GM23338 (cell line): ENCODE measurements around the gene AFM. TPM values are rescaled to one million over a fixed set of nuclear protein-coding genes. Genes with fewer than 3 reads are reported as not detected.

Experiments used
- ATAC-seq: fragments of 200-7000 bp; cut with Tn5 transposase; 3 replicates; pipeline ENCODE4 v1.9.1; 2020
- DNase-seq: peaks from one replicate; pipeline ENCODE4 v3.0.0-alpha.2; 2015; ENCODE audit warnings: low spot score
- H2AFZ ChIP-seq: fragments of 200-600 bp; sonication (generic); 2 replicates; pipeline ENCODE4 v1.8.0; 2016; ENCODE audit warnings: antibody characterized with exemption, mild to moderate bottlenecking, moderate library complexity
- H3F3A ChIP-seq: fragments of 200-600 bp; sonication (generic); replicated peaks from 2 replicates; pipeline ENCODE4 v1.8.0; 2017; ENCODE audit warnings: antibody characterized with exemption, mixed run types, low read depth
- H3K27ac ChIP-seq: fragments of 200-600 bp; sonication (generic); 2 replicates; pipeline ENCODE4 v1.6.1; 2016; ENCODE audit warnings: low read depth
- H3K27me3 ChIP-seq: fragments of 200-600 bp; sonication (generic); 2 replicates; pipeline ENCODE4 v1.8.0; 2016; ENCODE audit warnings: mild to moderate bottlenecking, mixed run types, moderate library complexity; ENCODE audit not compliant: insufficient read depth
- H3K36me3 ChIP-seq: fragments of 200-600 bp; sonication (generic); 2 replicates; pipeline ENCODE4 v1.8.0; 2016; ENCODE audit warnings: mild to moderate bottlenecking; ENCODE audit not compliant: insufficient read depth
- H3K4me1 ChIP-seq: fragments of 200-600 bp; sonication (generic); 2 replicates; pipeline ENCODE4 v1.8.0; 2016; ENCODE audit warnings: mild to moderate bottlenecking, moderate library complexity; ENCODE audit not compliant: insufficient read depth
- H3K4me2 ChIP-seq: fragments of 200-600 bp; sonication (generic); 2 replicates; pipeline ENCODE4 v1.7.1; 2017; ENCODE audit warnings: mixed run types
- H3K4me3 ChIP-seq: fragments of 200-600 bp; sonication (generic); 2 replicates; pipeline ENCODE4 v1.6.1; 2016; ENCODE audit warnings: mixed run types
- H3K79me2 ChIP-seq: fragments of 200-600 bp; sonication (generic); replicated peaks from 2 replicates; pipeline ENCODE4 v1.8.0; 2017; ENCODE audit warnings: mild to moderate bottlenecking; ENCODE audit not compliant: insufficient read depth
- H3K9me2 ChIP-seq: fragments of 200-600 bp; sonication (generic); 2 replicates; pipeline ENCODE4 v1.8.0; 2017; ENCODE audit not compliant: insufficient read depth
- H4K20me1 ChIP-seq: fragments of 200-600 bp; sonication (generic); replicated peaks from 2 replicates; pipeline ENCODE4 v1.8.0; 2017; ENCODE audit warnings: mild to moderate bottlenecking; ENCODE audit not compliant: insufficient read depth
- H3K27ac Mint-ChIP-seq: 2 replicates; pipeline ENCODE4 v1.8.0; 2020; ENCODE audit warnings: inconsistent platforms, mild to moderate bottlenecking, moderate library complexity, mixed read lengths
- H3K27me3 Mint-ChIP-seq: 3 replicates; pipeline ENCODE4 v1.8.0; 2022; ENCODE audit warnings: low read depth, mild to moderate bottlenecking, moderate library complexity, mixed read lengths, inconsistent platforms; ENCODE audit not compliant: insufficient read depth, poor library complexity
- H3K36me3 Mint-ChIP-seq: 3 replicates; pipeline ENCODE4 v1.8.0; 2021; ENCODE audit warnings: low read depth, mild to moderate bottlenecking, inconsistent platforms, moderate library complexity, mixed read lengths
- H3K4me1 Mint-ChIP-seq: 3 replicates; pipeline ENCODE4 v1.8.0; 2020; ENCODE audit warnings: mild to moderate bottlenecking, inconsistent platforms, mixed read lengths
- H3K4me3 Mint-ChIP-seq: 3 replicates; pipeline ENCODE4 v1.8.0; 2021; ENCODE audit warnings: moderate library complexity, mild to moderate bottlenecking, inconsistent platforms, mixed read lengths
- H3K9me3 Mint-ChIP-seq: 3 replicates; pipeline ENCODE4 v1.8.0; 2020; ENCODE audit warnings: moderate library complexity, mild to moderate bottlenecking, inconsistent platforms, mixed read lengths
- CREB1 ChIP-seq: fragments of 250-450 bp; sonication (Bioruptor Pico); IDR thresholded peaks from 2 replicates; pipeline ENCODE4 v1.5.0; 2020; ENCODE audit warnings: low read depth, mild to moderate bottlenecking, moderate library complexity
- ETS1 ChIP-seq: IDR thresholded peaks from 2 replicates; pipeline ENCODE4 v1.6.1; 2016; ENCODE audit warnings: antibody characterized with exemption
- EZH2 ChIP-seq: fragments of 200-600 bp; sonication (generic); IDR thresholded peaks from one replicate; pipeline ENCODE4 v1.8.0; 2017; ENCODE audit warnings: antibody characterized with exemption, mild to moderate bottlenecking, low read depth; ENCODE audit not compliant: unreplicated experiment
- EZH2phosphoT487 ChIP-seq: fragments of 200-600 bp; sonication (generic); IDR thresholded peaks from one replicate; pipeline ENCODE4 v1.8.1; 2018; ENCODE audit warnings: antibody characterized with exemption; ENCODE audit not compliant: unreplicated experiment
- JUNB ChIP-seq: IDR thresholded peaks from one replicate; pipeline ENCODE4 v1.6.1; 2016; ENCODE audit warnings: antibody characterized with exemption; ENCODE audit not compliant: unreplicated experiment
- NANOG ChIP-seq: IDR thresholded peaks from 2 replicates; pipeline ENCODE4 v1.6.1; 2016; ENCODE audit warnings: antibody characterized with exemption, borderline replicate concordance
- POLR2AphosphoS5 ChIP-seq: IDR thresholded peaks from 2 replicates; pipeline ENCODE4 v1.6.1; 2016; ENCODE audit warnings: antibody characterized with exemption, low read depth
- REST ChIP-seq: IDR thresholded peaks from one replicate; pipeline ENCODE4 v1.6.1; 2018; ENCODE audit warnings: antibody characterized with exemption; ENCODE audit not compliant: unreplicated experiment
- STAT1 ChIP-seq: IDR thresholded peaks from one replicate; pipeline ENCODE4 v1.6.1; 2016; ENCODE audit warnings: antibody characterized with exemption; ENCODE audit not compliant: unreplicated experiment
- ZNF114 ChIP-seq: fragments of 250-450 bp; sonication (Bioruptor Pico); IDR thresholded peaks from 2 replicates; pipeline ENCODE4 v1.5.0; 2020; ENCODE audit warnings: mild to moderate bottlenecking, moderate library complexity
- ZNF331 ChIP-seq: fragments of 250-450 bp; sonication (Bioruptor Pico); IDR thresholded peaks from 2 replicates; pipeline ENCODE4 v1.5.0; 2020; ENCODE audit warnings: low read depth, mild to moderate bottlenecking, moderate library complexity
- polyA plus RNA-seq: library from polyadenylated mRNA; unstranded; fragments of >200 nt; fragmentation: Nextera tagmentation; extraction: Ambion mirVana; gene quantifications from 2 replicates; pipeline ENCODE4 v1.2.1, GENCODE V29; 2016
- total RNA-seq: library from RNA; depleted of rRNA; stranded (reverse); fragments of >200 nt; shearing (Covaris generic); gene quantifications from 2 replicates; pipeline ENCODE4 v1.2.3, GENCODE V29; 2014
- TF ChIP-seq, protein P1 (sequence below): fragments of 250-450 bp; sonication (Bioruptor Pico); IDR thresholded peaks from 2 replicates; pipeline ENCODE4 v1.5.0; 2020; ENCODE audit warnings: mild to moderate bottlenecking, moderate library complexity
- TF ChIP-seq, protein P2 (sequence below), 2 experiments: fragments of 200-600 bp in 1 of 2; sonication (generic) in 1 of 2; conservative IDR thresholded peaks; 2 replicates each; pipeline versions ENCODE4 v1.5.1 to v1.6.1; 2016 to 2017; ENCODE audit warnings: antibody characterized with exemption in 2 of 2, low read depth in 2 of 2, mild to moderate bottlenecking in 2 of 2, moderate library complexity in 1 of 2

Gene AFM
- total and polyA plus RNA-seq, 2 experiments from 2014 or later: not detected

DNA sequence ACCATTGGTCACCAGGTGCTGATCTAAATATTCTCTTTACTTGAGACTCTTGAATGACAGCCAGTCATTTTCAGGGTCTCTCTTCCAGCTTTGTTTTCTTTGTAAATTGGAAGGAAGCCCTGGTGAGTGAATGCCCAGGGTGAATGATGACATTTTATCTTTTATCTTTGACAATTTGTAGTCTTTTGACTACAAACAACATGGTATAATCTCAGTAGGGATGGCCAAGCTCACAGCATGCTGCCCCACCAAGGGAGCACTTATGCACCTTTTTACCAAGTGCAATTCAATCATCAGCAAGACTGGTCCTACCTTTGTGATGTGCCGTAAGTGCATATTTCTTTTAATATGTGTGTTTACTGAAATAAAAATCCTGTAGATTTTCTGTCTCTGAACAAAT lies 5.7 kb downstream of the AFM start:
- DNase-seq (no peak), ATAC-seq (no peak)
- Histone ChIP-seq H2AFZ (peak overlapping the region; percentile 9; the same call in 1 of the 2 replicates), H3K79me2 (no peaks in the 10 kb centered on the region), H3K27ac (no peak overlapping the region), H4K20me1 (no peaks in the 10 kb centered on the region), H3K36me3 (no peaks in the 10 kb centered on the region), H3F3A (no peaks in the 10 kb centered on the region), H3K27me3 (no peaks in the 10 kb centered on the region), H3K4me3 (no peak overlapping the region), H3K4me1 (no peaks in the 10 kb centered on the region; the same call in 1 of the 2 replicates), H3K9me2 (no peaks in the 10 kb centered on the region; the same call in 1 of the 2 replicates), H3K4me2 (no peak overlapping the region)
- TF ChIP-seq, protein P1, sequence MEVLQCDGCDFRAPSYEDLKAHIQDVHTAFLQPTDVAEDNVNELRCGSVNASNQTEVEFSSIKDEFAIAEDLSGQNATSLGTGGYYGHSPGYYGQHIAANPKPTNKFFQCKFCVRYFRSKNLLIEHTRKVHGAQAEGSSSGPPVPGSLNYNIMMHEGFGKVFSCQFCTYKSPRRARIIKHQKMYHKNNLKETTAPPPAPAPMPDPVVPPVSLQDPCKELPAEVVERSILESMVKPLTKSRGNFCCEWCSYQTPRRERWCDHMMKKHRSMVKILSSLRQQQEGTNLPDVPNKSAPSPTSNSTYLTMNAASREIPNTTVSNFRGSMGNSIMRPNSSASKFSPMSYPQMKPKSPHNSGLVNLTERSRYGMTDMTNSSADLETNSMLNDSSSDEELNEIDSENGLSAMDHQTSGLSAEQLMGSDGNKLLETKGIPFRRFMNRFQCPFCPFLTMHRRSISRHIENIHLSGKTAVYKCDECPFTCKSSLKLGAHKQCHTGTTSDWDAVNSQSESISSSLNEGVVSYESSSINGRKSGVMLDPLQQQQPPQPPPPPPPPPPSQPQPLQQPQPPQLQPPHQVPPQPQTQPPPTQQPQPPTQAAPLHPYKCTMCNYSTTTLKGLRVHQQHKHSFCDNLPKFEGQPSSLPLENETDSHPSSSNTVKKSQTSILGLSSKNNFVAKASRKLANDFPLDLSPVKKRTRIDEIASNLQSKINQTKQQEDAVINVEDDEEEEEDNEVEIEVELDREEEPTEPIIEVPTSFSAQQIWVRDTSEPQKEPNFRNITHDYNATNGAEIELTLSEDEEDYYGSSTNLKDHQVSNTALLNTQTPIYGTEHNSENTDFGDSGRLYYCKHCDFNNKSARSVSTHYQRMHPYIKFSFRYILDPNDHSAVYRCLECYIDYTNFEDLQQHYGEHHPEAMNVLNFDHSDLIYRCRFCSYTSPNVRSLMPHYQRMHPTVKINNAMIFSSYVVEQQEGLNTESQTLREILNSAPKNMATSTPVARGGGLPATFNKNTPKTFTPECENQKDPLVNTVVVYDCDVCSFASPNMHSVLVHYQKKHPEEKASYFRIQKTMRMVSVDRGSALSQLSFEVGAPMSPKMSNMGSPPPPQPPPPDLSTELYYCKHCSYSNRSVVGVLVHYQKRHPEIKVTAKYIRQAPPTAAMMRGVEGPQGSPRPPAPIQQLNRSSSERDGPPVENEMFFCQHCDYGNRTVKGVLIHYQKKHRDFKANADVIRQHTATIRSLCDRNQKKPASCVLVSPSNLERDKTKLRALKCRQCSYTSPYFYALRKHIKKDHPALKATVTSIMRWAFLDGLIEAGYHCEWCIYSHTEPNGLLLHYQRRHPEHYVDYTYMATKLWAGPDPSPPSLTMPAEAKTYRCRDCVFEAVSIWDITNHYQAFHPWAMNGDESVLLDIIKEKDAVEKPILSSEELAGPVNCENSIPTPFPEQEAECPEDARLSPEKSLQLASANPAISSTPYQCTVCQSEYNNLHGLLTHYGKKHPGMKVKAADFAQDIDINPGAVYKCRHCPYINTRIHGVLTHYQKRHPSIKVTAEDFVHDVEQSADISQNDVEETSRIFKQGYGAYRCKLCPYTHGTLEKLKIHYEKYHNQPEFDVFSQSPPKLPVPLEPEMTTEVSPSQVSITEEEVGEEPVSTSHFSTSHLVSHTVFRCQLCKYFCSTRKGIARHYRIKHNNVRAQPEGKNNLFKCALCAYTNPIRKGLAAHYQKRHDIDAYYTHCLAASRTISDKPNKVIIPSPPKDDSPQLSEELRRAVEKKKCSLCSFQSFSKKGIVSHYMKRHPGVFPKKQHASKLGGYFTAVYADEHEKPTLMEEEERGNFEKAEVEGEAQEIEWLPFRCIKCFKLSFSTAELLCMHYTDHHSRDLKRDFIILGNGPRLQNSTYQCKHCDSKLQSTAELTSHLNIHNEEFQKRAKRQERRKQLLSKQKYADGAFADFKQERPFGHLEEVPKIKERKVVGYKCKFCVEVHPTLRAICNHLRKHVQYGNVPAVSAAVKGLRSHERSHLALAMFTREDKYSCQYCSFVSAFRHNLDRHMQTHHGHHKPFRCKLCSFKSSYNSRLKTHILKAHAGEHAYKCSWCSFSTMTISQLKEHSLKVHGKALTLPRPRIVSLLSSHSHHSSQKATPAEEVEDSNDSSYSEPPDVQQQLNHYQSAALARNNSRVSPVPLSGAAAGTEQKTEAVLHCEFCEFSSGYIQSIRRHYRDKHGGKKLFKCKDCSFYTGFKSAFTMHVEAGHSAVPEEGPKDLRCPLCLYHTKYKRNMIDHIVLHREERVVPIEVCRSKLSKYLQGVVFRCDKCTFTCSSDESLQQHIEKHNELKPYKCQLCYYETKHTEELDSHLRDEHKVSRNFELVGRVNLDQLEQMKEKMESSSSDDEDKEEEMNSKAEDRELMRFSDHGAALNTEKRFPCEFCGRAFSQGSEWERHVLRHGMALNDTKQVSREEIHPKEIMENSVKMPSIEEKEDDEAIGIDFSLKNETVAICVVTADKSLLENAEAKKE: no peak
- TF ChIP-seq STAT1 (no peak), EZH2phosphoT487 (no peak), ETS1 (no peak), ZNF331 (CRISPR knock-in tag) (no peak), POLR2AphosphoS5 (no peak), ZNF114 (CRISPR knock-in tag) (no peak), NANOG (no peak), JUNB (no peak), EZH2 (no peak), REST (no peak), CREB1 (no peak)
- TF ChIP-seq, protein P2, sequence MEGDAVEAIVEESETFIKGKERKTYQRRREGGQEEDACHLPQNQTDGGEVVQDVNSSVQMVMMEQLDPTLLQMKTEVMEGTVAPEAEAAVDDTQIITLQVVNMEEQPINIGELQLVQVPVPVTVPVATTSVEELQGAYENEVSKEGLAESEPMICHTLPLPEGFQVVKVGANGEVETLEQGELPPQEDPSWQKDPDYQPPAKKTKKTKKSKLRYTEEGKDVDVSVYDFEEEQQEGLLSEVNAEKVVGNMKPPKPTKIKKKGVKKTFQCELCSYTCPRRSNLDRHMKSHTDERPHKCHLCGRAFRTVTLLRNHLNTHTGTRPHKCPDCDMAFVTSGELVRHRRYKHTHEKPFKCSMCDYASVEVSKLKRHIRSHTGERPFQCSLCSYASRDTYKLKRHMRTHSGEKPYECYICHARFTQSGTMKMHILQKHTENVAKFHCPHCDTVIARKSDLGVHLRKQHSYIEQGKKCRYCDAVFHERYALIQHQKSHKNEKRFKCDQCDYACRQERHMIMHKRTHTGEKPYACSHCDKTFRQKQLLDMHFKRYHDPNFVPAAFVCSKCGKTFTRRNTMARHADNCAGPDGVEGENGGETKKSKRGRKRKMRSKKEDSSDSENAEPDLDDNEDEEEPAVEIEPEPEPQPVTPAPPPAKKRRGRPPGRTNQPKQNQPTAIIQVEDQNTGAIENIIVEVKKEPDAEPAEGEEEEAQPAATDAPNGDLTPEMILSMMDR (conservative IDR thresholded peaks at IDR 0.05; ENCODE audit: low read depth in 2 of 2): no peak
- Mint-ChIP-seq H3K27ac (no peak overlapping the region), H3K4me1 (peaks cover 13% of the 10 kb centered on the region; the same call in 2 of the 3 replicates), H3K27me3 (peaks cover 2% of the 10 kb centered on the region), H3K36me3 (no peaks in the 10 kb centered on the region), H3K4me3 (no peak overlapping the region), H3K9me3 (no peaks in the 10 kb centered on the region)
